Mesothelial cell of epicardium (in vitro differentiated cells): ENCODE measurements around the gene UQCRH. TPM values are rescaled to one million over a fixed set of nuclear protein-coding genes. Genes with fewer than 3 reads are reported as not detected.
"Not testable (repeated sequence)": the region's sequence is repeated elsewhere in the genome, so short reads cannot be mapped to it uniquely, and the experiment has no call there.

Experiments
- DNase-seq, 2 experiments: peaks; one replicate each; pipeline ENCODE4 v3.0.0; 2021; ENCODE audit warnings: low spot score in 2 of 2; ENCODE audit not compliant: unreplicated experiment in 2 of 2
- H3K27ac Mint-ChIP-seq: 2 replicates; pipeline ENCODE4 v1.8.0; 2021; ENCODE audit warnings: mixed read lengths
- H3K27me3 Mint-ChIP-seq: 2 replicates; pipeline ENCODE4 v1.8.0; 2021; ENCODE audit warnings: low read depth, mixed read lengths
- H3K36me3 Mint-ChIP-seq: 2 replicates; pipeline ENCODE4 v1.8.0; 2021; ENCODE audit warnings: mixed read lengths
- H3K4me1 Mint-ChIP-seq: 2 replicates; pipeline ENCODE4 v1.8.0; 2021; ENCODE audit warnings: mixed read lengths
- H3K4me3 Mint-ChIP-seq: 2 replicates; pipeline ENCODE4 v1.8.0; 2021; ENCODE audit warnings: mild to moderate bottlenecking, moderate library complexity, mixed read lengths
- H3K9me3 Mint-ChIP-seq: 2 replicates; pipeline ENCODE4 v1.8.0; 2021; ENCODE audit warnings: mixed read lengths
- total RNA-seq: library from RNA; stranded (reverse); gene quantifications from 3 replicates; pipeline ENCODE4 v1.2.1, GENCODE V29; 2021
- TF ChIP-seq, protein P1 (sequence below): fragments of 200-600 bp; sonication (generic); IDR thresholded peaks from one replicate; pipeline ENCODE4 v1.5.0; 2021; ENCODE audit warnings: antibody characterized with exemption; ENCODE audit not compliant: unreplicated experiment

Gene UQCRH
- total RNA-seq, 1 donor from 2014 or later = 205 TPM

DNA sequence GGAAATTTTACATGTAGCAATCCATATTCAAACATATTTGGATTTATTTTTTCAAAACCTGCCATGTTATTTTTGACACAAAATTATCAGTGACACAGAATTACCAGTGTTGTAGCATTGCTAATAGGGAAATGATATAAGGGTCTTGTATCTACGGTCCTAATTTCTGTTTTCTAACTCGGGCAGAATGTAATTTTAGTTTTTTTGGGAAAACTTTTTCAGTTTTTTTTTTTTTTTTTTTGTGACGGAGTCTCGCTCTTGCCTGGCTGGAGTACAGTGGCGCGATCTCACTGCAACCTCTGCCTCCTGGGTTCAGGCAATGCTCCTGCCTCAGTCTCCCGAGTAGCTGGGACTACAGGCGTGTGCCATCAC, 2.6 kb downstream of the UQCRH start:
- no peaks in the 10 kb centered on the region for H3K9me3 Mint-ChIP-seq
- H3K27me3 Mint-ChIP-seq = no peaks in the 10 kb centered on the region
- peaks cover 14% of the 10 kb centered on the region for H3K36me3 Mint-ChIP-seq
- TF ChIP-seq, protein P1, sequence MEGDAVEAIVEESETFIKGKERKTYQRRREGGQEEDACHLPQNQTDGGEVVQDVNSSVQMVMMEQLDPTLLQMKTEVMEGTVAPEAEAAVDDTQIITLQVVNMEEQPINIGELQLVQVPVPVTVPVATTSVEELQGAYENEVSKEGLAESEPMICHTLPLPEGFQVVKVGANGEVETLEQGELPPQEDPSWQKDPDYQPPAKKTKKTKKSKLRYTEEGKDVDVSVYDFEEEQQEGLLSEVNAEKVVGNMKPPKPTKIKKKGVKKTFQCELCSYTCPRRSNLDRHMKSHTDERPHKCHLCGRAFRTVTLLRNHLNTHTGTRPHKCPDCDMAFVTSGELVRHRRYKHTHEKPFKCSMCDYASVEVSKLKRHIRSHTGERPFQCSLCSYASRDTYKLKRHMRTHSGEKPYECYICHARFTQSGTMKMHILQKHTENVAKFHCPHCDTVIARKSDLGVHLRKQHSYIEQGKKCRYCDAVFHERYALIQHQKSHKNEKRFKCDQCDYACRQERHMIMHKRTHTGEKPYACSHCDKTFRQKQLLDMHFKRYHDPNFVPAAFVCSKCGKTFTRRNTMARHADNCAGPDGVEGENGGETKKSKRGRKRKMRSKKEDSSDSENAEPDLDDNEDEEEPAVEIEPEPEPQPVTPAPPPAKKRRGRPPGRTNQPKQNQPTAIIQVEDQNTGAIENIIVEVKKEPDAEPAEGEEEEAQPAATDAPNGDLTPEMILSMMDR = no peak
- no peak for DNase-seq
- peak overlapping the region; percentile 27 for H3K4me3 Mint-ChIP-seq
- peaks cover 28% of the 10 kb centered on the region for H3K4me1 Mint-ChIP-seq
- no peak overlapping the region for H3K27ac Mint-ChIP-seq

DNA sequence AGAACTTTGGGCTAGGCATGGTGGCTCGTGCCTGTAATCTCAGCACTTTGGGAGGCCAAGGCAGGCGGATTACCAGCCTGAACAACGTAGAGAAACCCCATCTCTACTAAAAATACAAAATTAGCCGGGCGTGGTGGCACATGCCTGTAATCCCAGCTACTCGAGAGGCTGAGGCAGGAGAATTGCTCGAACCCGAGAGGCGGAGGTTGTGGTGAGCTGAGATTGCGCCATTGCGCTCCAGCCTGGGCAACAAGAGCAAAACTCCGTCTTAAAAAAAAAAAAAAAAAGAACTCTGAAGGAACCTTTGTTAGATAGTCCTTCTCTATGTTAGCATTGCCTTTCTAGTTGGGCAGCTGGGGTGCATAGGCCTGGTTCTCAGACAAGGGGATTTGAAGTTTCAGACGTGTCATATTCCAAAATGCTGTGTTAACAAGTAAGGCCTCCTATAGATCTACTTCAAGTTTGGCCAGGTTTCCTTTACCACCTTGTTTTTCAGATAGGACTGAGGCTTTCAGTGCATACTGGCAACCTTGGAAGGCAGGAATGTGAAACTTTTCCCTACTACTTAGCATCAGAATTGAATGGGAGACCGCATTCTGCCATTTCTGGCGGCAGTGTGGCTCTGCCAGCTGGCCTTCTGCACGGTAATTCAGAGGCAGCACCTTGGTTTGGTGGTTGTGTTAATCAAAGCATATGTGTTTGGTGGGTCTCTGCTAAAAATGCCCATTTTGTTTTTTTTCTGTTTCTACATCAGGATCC, 6.1 kb downstream of the UQCRH start:
- no peak overlapping the region for H3K27ac Mint-ChIP-seq
- H3K27me3 Mint-ChIP-seq = no peaks in the 10 kb centered on the region
- TF ChIP-seq, protein P1 = no peak
- no peaks in the 10 kb centered on the region for H3K9me3 Mint-ChIP-seq
- DNase-seq = no peak
- peaks cover 25% of the 10 kb centered on the region for H3K36me3 Mint-ChIP-seq
- H3K4me1 Mint-ChIP-seq = peaks cover 18% of the 10 kb centered on the region
- H3K4me3 Mint-ChIP-seq = no peak overlapping the region

DNA sequence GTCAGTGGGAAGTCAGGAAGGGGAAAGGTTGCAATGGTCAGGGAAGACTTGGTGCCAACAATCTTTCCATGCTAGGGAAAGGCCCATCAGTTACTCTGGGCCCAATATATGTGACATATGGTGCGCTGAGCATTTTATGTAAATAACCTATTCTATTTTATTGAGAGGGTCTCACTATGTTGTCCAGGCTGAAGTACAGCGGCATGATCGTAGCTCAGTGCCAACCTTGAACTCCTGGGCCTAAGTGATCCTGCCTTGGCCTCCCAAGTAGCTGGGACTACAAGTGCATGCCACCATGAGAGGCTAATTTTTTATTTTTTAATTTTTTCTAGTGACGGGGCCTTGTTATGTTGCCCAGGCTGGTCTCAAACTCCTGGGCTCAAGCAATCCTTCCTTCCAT, 6.8 kb downstream of the UQCRH start:
- no peak overlapping the region for H3K27ac Mint-ChIP-seq

DNA sequence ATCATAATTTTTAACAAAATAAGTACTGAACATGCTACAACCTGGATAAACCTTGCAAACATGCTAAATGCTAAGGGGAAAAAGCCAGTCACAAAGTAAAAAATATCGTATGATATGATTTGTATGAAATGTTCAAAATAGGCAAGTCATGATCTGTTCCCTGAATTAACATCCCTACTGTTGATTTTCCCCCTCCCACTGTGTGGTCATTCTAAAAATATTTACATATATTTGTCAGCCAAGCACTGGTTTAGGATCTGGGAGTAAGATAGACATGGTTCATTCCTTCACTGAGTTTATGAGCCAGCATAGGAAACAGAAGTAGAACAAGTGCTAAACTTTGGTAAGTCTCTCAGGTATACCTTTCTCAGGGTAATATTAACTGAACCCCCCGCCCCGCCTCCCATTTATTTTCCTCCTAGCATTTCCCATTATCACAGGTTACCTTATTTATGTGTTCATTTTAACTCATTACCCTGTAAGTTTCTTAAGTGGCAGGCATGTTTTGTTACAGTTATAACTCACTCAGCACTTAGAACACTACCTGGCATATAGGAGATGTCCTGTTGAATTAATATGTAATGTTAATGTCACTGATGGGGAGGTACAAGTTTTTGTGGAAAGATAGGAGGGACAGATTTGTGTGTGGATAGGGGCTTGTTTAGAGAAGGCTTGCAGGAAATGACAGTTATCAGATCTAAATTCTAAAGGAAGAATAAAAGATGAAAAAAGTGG, 12.3 kb downstream of the UQCRH start:
- Mint-ChIP-seq H3K27ac (no peak overlapping the region), H3K36me3 (peaks cover 20% of the 10 kb centered on the region), H3K4me1 (no peaks in the 10 kb centered on the region), H3K4me3 (no peak overlapping the region), H3K27me3 (no peaks in the 10 kb centered on the region), H3K9me3 (no peaks in the 10 kb centered on the region)
- no peak for DNase-seq
- TF ChIP-seq, protein P1 = no peak

More for the DNA sequence above, 6.8 kb downstream of the UQCRH start:
- TF ChIP-seq, protein P1 = no peak
- Mint-ChIP-seq H3K4me3 (no peak overlapping the region), H3K4me1 (peaks cover 14% of the 10 kb centered on the region), H3K27me3 (no peaks in the 10 kb centered on the region), H3K9me3 (no peaks in the 10 kb centered on the region), H3K36me3 (peaks cover 28% of the 10 kb centered on the region)
- no peak for DNase-seq

DNA sequence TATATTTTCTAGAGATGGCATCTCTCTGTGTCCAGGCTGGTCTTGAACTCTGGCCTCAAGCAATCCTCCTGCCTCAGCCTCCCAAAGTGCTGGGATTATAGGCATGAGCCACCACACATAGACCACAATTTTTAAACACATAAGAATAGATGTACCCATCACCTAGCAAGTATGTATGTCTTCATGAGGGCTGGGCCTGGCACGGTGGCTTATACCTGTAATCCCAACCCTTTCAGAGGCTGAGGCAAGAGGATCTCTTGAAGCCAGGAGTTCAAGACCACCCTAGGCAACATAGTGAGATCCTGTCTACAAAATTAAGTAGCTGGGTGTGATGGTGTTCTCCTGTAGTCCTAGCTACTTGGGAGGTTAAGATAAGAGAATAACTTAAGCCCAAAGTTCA, 13.8 kb downstream of the UQCRH start:
- H3K4me3 Mint-ChIP-seq = no peak overlapping the region

DNA sequence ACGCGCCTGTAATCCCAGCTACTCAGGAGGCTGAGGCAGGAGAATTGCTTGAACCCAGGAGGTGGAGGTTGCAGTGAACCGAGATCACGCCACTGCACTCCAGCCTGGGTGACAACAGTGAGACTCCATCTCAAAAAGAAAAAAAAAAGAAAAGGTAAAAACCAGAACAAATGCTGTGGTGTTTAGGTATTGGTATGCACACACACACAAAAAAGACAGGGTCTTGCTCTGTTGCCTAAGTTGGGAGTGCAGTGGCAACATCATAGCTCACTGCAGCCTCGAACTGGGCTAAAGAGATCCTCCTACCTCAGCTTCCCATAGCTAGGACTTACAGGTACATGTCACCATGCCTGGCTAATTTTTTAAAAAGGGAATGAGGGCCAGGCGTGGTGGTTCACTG, 15.8 kb downstream of the UQCRH start:
- H3K36me3 Mint-ChIP-seq, H3K27ac Mint-ChIP-seq, H3K27me3 Mint-ChIP-seq, H3K4me1 Mint-ChIP-seq, H3K4me3 Mint-ChIP-seq, DNase-seq, H3K9me3 Mint-ChIP-seq: not testable (repeated sequence)

More for the DNA sequence above, 13.8 kb downstream of the UQCRH start:
- no peak overlapping the region for H3K27ac Mint-ChIP-seq
- TF ChIP-seq, protein P1 = no peak
- no peak for DNase-seq
- no peaks in the 10 kb centered on the region for H3K4me1 Mint-ChIP-seq
- no peaks in the 10 kb centered on the region for H3K9me3 Mint-ChIP-seq
- peaks cover 15% of the 10 kb centered on the region for H3K36me3 Mint-ChIP-seq
- H3K27me3 Mint-ChIP-seq = no peaks in the 10 kb centered on the region

DNA sequence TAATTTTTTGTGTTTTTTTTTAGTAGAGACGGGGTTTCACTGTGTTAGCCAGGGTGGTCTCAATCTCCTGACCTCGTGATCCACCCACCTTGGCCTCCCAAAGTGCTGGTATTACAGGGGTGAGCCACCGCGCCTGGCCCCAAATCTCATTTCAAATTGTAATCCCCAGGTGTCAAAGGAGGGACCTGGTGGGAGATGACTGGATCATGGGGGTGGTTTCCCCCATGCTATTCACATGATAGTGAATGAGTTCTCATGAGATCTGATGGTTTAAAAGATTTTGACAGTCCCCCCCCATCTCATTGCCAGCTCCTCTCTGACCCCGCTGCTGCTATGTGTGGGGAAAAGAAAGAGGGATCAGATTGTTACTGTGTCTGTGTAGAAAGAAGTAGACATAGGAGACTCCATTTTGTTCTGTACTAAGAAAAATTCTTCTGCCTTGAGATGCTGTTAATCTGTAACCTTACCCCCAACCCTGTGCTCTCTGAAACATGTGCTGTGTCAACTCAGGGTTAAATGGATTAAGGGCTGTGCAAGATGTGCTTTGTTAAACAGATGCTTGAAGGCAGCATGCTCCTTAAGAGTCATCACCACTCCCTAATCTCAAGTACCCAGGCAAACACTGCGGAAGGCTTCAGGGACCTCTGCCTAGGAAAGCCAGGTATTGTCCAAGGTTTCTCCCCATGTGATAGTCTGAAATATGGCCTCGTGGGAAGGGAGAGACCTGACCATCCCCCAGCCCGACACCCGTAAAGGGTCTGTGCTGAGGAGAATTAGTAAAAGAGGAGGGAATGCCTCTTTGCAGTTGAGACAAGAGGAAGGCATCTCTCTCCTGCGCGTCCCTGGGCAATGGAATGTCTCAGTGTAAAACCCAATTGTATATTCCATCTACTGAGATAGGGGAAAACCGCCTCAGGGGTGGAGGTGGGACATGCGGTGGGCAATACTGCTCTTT, 16.7 kb downstream of the UQCRH start:
- H3K27me3 Mint-ChIP-seq, H3K4me3 Mint-ChIP-seq, H3K36me3 Mint-ChIP-seq, H3K9me3 Mint-ChIP-seq, DNase-seq, H3K27ac Mint-ChIP-seq, H3K4me1 Mint-ChIP-seq: not testable (repeated sequence)

DNA sequence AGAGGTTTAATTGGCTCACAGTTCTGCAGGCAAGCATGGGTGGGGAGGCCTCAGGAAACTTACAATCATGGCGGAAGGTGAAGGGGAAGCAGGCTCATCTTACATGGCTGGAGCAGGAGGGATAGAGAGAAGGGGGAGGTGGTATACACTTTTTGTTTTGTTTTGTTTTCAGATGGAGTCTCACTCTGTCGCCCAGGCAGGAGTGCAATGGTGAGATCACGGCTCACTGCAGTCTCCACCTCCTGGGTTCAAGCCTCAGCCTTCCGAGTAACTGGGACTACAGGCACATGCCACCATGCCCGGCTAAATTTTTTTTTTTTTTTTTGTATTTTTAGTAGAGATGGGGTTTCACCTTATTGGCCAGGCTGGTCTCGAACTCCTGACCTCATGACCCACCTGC, 18.7 kb downstream of the UQCRH start:
- H3K36me3 Mint-ChIP-seq, H3K27me3 Mint-ChIP-seq, H3K27ac Mint-ChIP-seq, H3K9me3 Mint-ChIP-seq, H3K4me1 Mint-ChIP-seq, H3K4me3 Mint-ChIP-seq, DNase-seq: not testable (repeated sequence)
